ENCODE data around the gene CTNND2. TPM values are rescaled to one million over a fixed set of nuclear protein-coding genes. Genes with fewer than 3 reads are reported as not detected.
"Not testable (repeated sequence)": the region's sequence is repeated elsewhere in the genome, so short reads cannot be mapped to it uniquely, and the experiment has no call there.

Gene CTNND2
- polyA plus RNA-seq, 2 donors = 0.09 TPM; not detected in 1

DNA sequence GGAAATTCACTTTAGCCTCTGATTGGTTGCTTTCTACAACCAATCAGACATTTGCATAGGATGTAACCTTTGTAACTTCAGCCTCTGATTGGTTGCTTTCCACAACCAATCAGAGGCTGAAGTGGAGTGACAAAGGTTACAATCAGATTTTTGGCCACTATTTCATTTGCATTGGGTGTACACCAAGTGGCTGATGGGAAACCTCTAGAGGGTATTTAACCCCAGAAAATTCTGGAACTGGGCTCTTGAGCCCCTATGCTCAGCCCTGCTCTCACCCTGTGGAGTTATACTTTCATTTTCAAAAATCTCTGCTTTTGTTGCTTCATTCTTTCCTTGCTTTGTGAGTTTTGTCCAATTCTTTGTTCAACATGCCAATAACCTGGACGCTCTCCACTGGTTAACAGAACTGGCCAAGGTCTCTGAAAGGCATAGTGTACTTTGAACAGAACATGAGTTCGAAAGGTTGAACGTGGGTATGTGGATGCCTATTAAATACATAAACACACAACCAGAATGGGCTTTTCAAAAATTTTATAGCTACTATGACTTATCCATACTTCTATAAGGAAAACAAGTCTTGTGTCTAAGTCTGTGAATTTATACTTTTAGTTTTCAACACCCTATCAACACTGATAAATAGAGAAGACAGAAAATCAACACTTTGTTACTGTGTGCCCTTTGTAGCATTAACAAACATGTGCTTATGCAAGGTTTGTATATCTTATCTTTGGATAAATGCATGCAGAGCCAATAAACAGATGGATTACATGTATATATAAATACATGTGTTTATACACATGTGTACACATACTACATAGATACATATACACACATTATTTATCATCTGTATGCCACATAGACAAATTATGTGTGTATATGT lies 568.1 kb downstream of the CTNND2 start:
- Histone ChIP-seq H3K27ac (ENCODE audit: low read depth in 2 of 2, low read length in 1 of 2) (no peak overlapping the region), H3K4me3 (ENCODE audit: low read depth in 1 of 2, low read length in 2 of 2) (no peak overlapping the region), H3K9me3 (ENCODE audit: control insufficient read depth in 2 of 2, insufficient read depth in 1 of 2, low read depth in 1 of 2, low read length in 1 of 2) (no peaks in the 10 kb centered on the region), H3K4me1 (ENCODE audit: control insufficient read depth in 2 of 2, insufficient read depth in 2 of 2, low read length in 1 of 2) (no peaks in the 10 kb centered on the region), H3K36me3 (ENCODE audit: control insufficient read depth in 2 of 2, insufficient read depth in 2 of 2, low read length in 1 of 2) (no peaks in the 10 kb centered on the region), H3K27me3 (ENCODE audit: control insufficient read depth in 1 of 2, insufficient read depth in 2 of 2, low read length in 2 of 2) (no peaks in the 10 kb centered on the region)
- 74 to 80% methylated on average over 3 of the region's 3 CpGs for WGBS, 2 donors

DNA sequence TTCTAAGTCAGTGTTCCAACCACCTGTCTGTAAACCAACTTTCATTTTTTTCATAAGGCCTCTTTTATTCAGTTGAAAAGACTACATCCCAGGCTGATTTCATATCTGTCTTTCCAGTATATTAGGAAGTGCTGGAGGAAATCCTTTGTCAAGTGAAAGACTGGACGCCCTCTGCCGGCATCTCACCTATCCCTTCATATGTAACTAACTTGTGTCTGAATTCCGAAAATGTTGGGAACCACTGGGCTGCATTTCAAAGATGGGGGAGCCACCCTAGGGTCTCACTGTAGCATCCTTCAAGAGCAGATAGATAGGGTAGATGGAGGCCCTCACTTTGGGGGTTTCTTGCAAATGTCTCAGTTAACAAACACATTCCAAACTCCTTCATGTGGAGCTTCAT lies 569.8 kb downstream of the CTNND2 start:
- H3K4me3 ChIP-seq (ENCODE audit: low read depth in 1 of 2, low read length in 2 of 2) = no peak overlapping the region
- no peaks in the 10 kb centered on the region for H3K27me3 ChIP-seq (ENCODE audit: control insufficient read depth in 1 of 2, insufficient read depth in 2 of 2, low read length in 2 of 2)
- no peak overlapping the region for H3K27ac ChIP-seq (ENCODE audit: low read depth in 2 of 2, low read length in 1 of 2)
- H3K36me3 ChIP-seq (ENCODE audit: control insufficient read depth in 2 of 2, insufficient read depth in 2 of 2, low read length in 1 of 2) = no peaks in the 10 kb centered on the region
- no peaks in the 10 kb centered on the region for H3K9me3 ChIP-seq (ENCODE audit: control insufficient read depth in 2 of 2, insufficient read depth in 1 of 2, low read depth in 1 of 2, low read length in 1 of 2)
- WGBS, 2 donors = 81 to 88% methylated on average over 3 of the region's 3 CpGs
- no peaks in the 10 kb centered on the region for H3K4me1 ChIP-seq (ENCODE audit: control insufficient read depth in 2 of 2, insufficient read depth in 2 of 2, low read length in 1 of 2)

GRCh38 chr5:11329679-11330078 lies 574.6 kb downstream of the CTNND2 start:
- no peak overlapping the region for H3K27ac ChIP-seq (ENCODE audit: low read depth in 2 of 2, low read length in 1 of 2)
- no peak overlapping the region for H3K4me3 ChIP-seq (ENCODE audit: low read depth in 1 of 2, low read length in 2 of 2)
- WGBS, 2 donors = 82 to 85% methylated on average over 5 of the region's 5 CpGs
- no peaks in the 10 kb centered on the region for H3K27me3 ChIP-seq (ENCODE audit: control insufficient read depth in 1 of 2, insufficient read depth in 2 of 2, low read length in 2 of 2)
- no peaks in the 10 kb centered on the region for H3K36me3 ChIP-seq (ENCODE audit: control insufficient read depth in 2 of 2, insufficient read depth in 2 of 2, low read length in 1 of 2)
- H3K9me3 ChIP-seq (ENCODE audit: control insufficient read depth in 2 of 2, insufficient read depth in 1 of 2, low read depth in 1 of 2, low read length in 1 of 2) = no peaks in the 10 kb centered on the region
- no peaks in the 10 kb centered on the region for H3K4me1 ChIP-seq (ENCODE audit: control insufficient read depth in 2 of 2, insufficient read depth in 2 of 2, low read length in 1 of 2)

DNA sequence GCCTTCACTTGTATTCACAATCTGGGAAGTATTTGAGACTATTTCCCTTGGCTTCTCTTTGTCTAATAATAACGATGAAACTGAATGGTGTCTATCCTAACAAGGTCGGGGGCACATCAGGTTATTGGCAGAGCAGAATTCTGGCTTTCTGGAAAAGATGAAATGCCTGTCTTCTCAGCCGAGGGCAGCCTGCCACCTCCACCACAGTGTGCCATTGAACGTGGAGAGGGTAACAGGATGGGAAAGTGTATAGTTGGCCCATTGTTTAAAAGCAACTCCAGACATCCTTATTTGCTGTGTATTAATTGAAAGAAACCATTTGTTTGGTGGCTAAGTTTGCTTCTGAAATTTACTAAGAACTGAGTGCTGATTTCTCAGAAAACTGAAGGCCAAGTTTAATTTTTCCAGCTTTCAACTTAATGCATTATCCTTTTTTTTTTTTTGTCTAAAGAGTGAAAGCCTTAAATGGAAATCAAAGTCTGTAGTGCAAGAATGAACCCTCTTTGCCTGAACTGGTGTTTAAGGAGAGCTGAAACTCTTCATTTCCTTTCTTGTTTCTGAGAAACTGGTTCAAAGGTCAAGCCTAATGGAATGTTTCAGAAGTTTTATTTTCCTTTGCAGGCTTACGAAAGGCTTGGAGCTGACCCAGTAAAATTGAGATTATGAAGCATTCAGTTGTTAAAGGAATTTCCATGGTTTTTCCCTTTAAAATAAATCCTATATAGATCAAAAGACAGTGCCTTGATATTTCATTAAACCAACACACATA lies 579.5 kb downstream of the CTNND2 start:
- Histone ChIP-seq H3K4me1 (ENCODE audit: control insufficient read depth in 2 of 2, insufficient read depth in 2 of 2, low read length in 1 of 2) (no peaks in the 10 kb centered on the region), H3K27me3 (ENCODE audit: control insufficient read depth in 1 of 2, insufficient read depth in 2 of 2, low read length in 2 of 2) (no peaks in the 10 kb centered on the region), H3K9me3 (ENCODE audit: control insufficient read depth in 2 of 2, insufficient read depth in 1 of 2, low read depth in 1 of 2, low read length in 1 of 2) (no peaks in the 10 kb centered on the region), H3K4me3 (ENCODE audit: low read depth in 1 of 2, low read length in 2 of 2) (no peak overlapping the region), H3K27ac (ENCODE audit: low read depth in 2 of 2, low read length in 1 of 2) (no peak overlapping the region), H3K36me3 (ENCODE audit: control insufficient read depth in 2 of 2, insufficient read depth in 2 of 2, low read length in 1 of 2) (no peaks in the 10 kb centered on the region)
- WGBS, 2 donors = 38 to 49% methylated on average over 5 of the region's 5 CpGs

- 83 to 84% methylated on average over 4 of the region's 4 CpGs for WGBS, 2 donors
- Histone ChIP-seq H3K36me3 (ENCODE audit: control insufficient read depth in 2 of 2, insufficient read depth in 2 of 2, low read length in 1 of 2) (no peaks in the 10 kb centered on the region), H3K9me3 (ENCODE audit: control insufficient read depth in 2 of 2, insufficient read depth in 1 of 2, low read depth in 1 of 2, low read length in 1 of 2) (no peaks in the 10 kb centered on the region), H3K4me3 (ENCODE audit: low read depth in 1 of 2, low read length in 2 of 2) (no peak overlapping the region), H3K27ac (ENCODE audit: low read depth in 2 of 2, low read length in 1 of 2) (no peak overlapping the region), H3K27me3 (ENCODE audit: control insufficient read depth in 1 of 2, insufficient read depth in 2 of 2, low read length in 2 of 2) (no peaks in the 10 kb centered on the region), H3K4me1 (ENCODE audit: control insufficient read depth in 2 of 2, insufficient read depth in 2 of 2, low read length in 1 of 2) (no peaks in the 10 kb centered on the region)
Measured at GRCh38 chr5:11323761-11324160, 580.5 kb downstream of the CTNND2 start.

DNA sequence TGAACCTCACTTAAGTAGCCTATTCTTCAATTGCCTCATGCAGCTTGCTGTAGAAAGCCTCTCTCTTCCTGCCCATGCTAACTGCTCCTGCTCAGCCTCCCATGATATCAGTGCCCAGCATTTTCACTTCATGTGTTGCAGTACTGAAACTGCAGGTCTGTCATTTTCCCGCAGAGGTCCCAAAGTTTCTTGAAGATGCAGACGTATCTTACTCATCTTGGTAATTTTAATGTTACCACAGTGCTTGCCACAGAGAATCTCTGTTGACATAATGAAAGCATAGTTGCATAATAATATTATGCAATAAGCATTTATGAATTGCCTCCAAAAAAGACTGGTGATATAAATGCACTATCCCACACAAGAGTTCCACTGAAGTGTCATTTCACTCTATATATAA lies 582.1 kb downstream of the CTNND2 start:
- Histone ChIP-seq H3K4me3 (ENCODE audit: low read depth in 1 of 2, low read length in 2 of 2) (no peak overlapping the region), H3K36me3 (ENCODE audit: control insufficient read depth in 2 of 2, insufficient read depth in 2 of 2, low read length in 1 of 2) (no peaks in the 10 kb centered on the region), H3K4me1 (ENCODE audit: control insufficient read depth in 2 of 2, insufficient read depth in 2 of 2, low read length in 1 of 2) (no peaks in the 10 kb centered on the region), H3K27ac (ENCODE audit: low read depth in 2 of 2, low read length in 1 of 2) (no peak overlapping the region), H3K9me3 (ENCODE audit: control insufficient read depth in 2 of 2, insufficient read depth in 1 of 2, low read depth in 1 of 2, low read length in 1 of 2) (no peaks in the 10 kb centered on the region), H3K27me3 (ENCODE audit: control insufficient read depth in 1 of 2, insufficient read depth in 2 of 2, low read length in 2 of 2) (no peaks in the 10 kb centered on the region)
- WGBS, 2 donors = 49 to 58% methylated on average over 2 of the region's 2 CpGs

DNA sequence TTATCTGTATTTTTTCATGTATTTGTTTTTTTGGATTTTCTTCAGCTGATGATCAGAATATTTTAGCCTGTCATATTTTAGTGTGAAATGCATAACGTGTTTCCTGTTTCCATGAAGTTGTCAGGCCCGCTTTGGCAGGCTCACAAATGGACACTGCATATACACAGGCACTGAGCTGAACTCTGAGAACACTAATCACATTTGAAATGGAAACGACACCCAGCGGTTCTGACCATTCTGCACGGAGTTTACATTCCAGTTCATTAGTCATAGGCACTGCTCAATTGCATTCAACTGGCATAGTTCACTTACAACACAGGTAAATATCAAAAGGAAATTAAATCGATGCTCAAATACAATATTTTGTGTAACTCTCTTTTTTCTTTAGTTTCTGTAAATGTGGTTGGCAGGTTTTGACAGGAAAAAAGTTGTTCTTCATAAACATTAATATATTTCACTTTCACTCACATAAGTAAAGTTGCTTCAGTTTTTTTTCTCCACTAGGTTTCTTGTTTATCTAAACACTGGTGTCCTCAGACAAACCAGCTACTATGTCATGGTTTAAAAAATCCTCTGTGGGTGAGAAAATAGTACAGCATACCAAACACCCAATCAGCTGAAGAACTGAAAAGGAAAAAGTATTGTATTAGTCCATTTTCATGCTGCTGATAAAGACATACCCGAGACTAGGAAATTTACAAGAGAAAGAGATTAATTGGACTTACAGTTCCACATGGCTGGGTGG lies 584.2 kb downstream of the CTNND2 start:
- Histone ChIP-seq H3K4me1 (ENCODE audit: control insufficient read depth in 2 of 2, insufficient read depth in 2 of 2, low read length in 1 of 2) (no peaks in the 10 kb centered on the region), H3K9me3 (ENCODE audit: control insufficient read depth in 2 of 2, insufficient read depth in 1 of 2, low read depth in 1 of 2, low read length in 1 of 2) (no peaks in the 10 kb centered on the region), H3K36me3 (ENCODE audit: control insufficient read depth in 2 of 2, insufficient read depth in 2 of 2, low read length in 1 of 2) (no peaks in the 10 kb centered on the region), H3K27me3 (ENCODE audit: control insufficient read depth in 1 of 2, insufficient read depth in 2 of 2, low read length in 2 of 2) (no peaks in the 10 kb centered on the region), H3K27ac (ENCODE audit: low read depth in 2 of 2, low read length in 1 of 2) (no peak overlapping the region), H3K4me3 (ENCODE audit: low read depth in 1 of 2, low read length in 2 of 2) (no peak overlapping the region)
- WGBS, 2 donors = 38 to 49% methylated on average over 7 of the region's 7 CpGs

DNA sequence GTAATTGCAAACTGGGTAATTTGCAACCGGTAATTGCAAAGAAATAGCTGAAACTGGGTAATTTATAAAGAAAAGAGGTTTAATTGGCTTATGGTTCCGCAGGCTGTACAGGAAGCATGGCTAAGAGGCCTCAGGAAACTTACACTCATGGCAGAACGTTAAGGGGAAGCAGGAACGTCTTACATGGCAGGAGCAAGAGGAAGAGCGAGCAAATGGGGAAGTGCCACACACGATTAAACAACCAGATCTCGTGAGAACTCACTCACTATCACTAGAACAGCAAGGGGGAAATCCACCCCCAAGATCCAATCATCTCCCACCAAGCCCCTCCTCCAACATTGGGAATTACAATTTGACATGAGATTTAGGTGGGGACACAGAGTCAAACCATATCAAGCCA lies 590.6 kb downstream of the CTNND2 start:
- not testable (repeated sequence) for H3K4me3 ChIP-seq (ENCODE audit: low read depth in 1 of 2, low read length in 2 of 2); H3K4me1 ChIP-seq (ENCODE audit: control insufficient read depth in 2 of 2, insufficient read depth in 2 of 2, low read length in 1 of 2); H3K36me3 ChIP-seq (ENCODE audit: control insufficient read depth in 2 of 2, insufficient read depth in 2 of 2, low read length in 1 of 2); H3K27me3 ChIP-seq (ENCODE audit: control insufficient read depth in 1 of 2, insufficient read depth in 2 of 2, low read length in 2 of 2); H3K9me3 ChIP-seq (ENCODE audit: control insufficient read depth in 2 of 2, insufficient read depth in 1 of 2, low read depth in 1 of 2, low read length in 1 of 2); H3K27ac ChIP-seq (ENCODE audit: low read depth in 2 of 2, low read length in 1 of 2)
- WGBS, 2 donors = 70 to 75% methylated on average over 7 of the region's 7 CpGs

DNA sequence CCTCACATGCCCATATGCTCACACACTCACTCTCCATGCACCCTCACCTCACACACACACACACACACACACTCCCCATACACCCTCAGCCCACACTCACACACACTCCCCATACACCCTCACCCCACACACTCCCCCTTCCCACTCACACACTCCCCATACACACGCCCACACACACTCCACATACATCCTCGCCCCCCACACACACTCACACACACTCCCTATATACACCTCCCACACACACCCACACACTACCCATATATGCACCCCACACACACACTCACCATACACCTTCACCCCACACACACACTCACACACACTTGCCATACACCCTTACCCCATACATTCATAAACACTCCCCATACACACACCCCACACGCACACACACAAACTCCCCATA lies 592.5 kb downstream of the CTNND2 start:
- H3K36me3 ChIP-seq (ENCODE audit: control insufficient read depth in 2 of 2, insufficient read depth in 2 of 2, low read length in 1 of 2) = no peaks in the 10 kb centered on the region
- no peaks in the 10 kb centered on the region for H3K27me3 ChIP-seq (ENCODE audit: control insufficient read depth in 1 of 2, insufficient read depth in 2 of 2, low read length in 2 of 2)
- no peak overlapping the region for H3K27ac ChIP-seq (ENCODE audit: low read depth in 2 of 2, low read length in 1 of 2)
- peaks cover 0 to 5% of the 10 kb centered on the region in 2 donors for H3K9me3 ChIP-seq (ENCODE audit: control insufficient read depth in 2 of 2, insufficient read depth in 1 of 2, low read depth in 1 of 2, low read length in 1 of 2)
- H3K4me1 ChIP-seq (ENCODE audit: control insufficient read depth in 2 of 2, insufficient read depth in 2 of 2, low read length in 1 of 2) = no peaks in the 10 kb centered on the region
- 91 to 96% methylated on average over 3 of the region's 3 CpGs for WGBS, 2 donors
- H3K4me3 ChIP-seq (ENCODE audit: low read depth in 1 of 2, low read length in 2 of 2) = no peak overlapping the region
